Pancreas (tissue), 10 donors: Measurements from ENCODE around the gene DDOST. TPM values are rescaled to one million over a fixed set of nuclear protein-coding genes. Genes with fewer than 3 reads are reported as not detected.
"Not testable (repeated sequence)": the region's sequence is repeated elsewhere in the genome, so short reads cannot be mapped to it uniquely, and the experiment has no call there.

Experiments
- ATAC-seq, 4 donors: fragments of 200-7000 bp; cut with Tn5 transposase; one replicate each; pipeline versions ENCODE4 v1.8.0 to v1.9.1; 2020; ENCODE audit warnings: mild to moderate bottlenecking in 4 of 4, moderate library complexity in 4 of 4
- DNase-seq, 6 donors: peaks; one replicate each; pipeline ENCODE4 v3.0.0-alpha.2; 2020
- FAIRE-seq: peaks from 2 replicates; lab custom pipeline; 2012; peaks lifted over from hg19 to GRCh38; lab: Jason Lieb, UNC
- H3K27ac ChIP-seq, 4 donors: fragments of 200-600 bp; sonication (generic); 1 replicate in 3 of 4; 2 replicates in 1 of 4; pipeline versions ENCODE4 v1.5.0 to v1.8.0; 2020
- H3K27me3 ChIP-seq, 4 donors: fragments of 200-600 bp; one replicate each; pipeline ENCODE4 v1.8.0; 2021
- H3K36me3 ChIP-seq, 3 donors: fragments of 200-600 bp; sonication (generic) in 1 of 3; one replicate each; pipeline versions ENCODE4 v1.5.0 to v1.8.0; 2020 to 2021
- H3K4me1 ChIP-seq, 3 donors: fragments of 200-600 bp; one replicate each; pipeline ENCODE4 v1.8.0; 2021
- H3K4me3 ChIP-seq, 4 donors: fragments of 200-600 bp; sonication (generic) in 2 of 4; one replicate each; pipeline versions ENCODE4 v1.5.0 to v1.8.0; 2020 to 2021
- H3K9me3 ChIP-seq, 4 donors: fragments of 200-600 bp; one replicate each; pipeline ENCODE4 v1.8.0; 2021
- CTCF ChIP-seq, 4 donors: fragments of 200-600 bp; sonication (generic) in 3 of 4; IDR thresholded peaks; one replicate each; pipeline versions ENCODE4 v1.5.0 to v1.8.0; 2021; ENCODE audit warnings: antibody characterized with exemption in 4 of 4
- WGBS, 2 donors: extraction: QIAGEN DNeasy Blood & Tissue Kit; methylation state at CpG; one replicate each; pipeline ENCODE4 v1.1.7; 2013; 5-methylcytosine and 5-hydroxymethylcytosine counted together
- intact Hi-C, 3 donors: fragments of 100-400 bp; cut with DNase I; formaldehyde crosslinking; loops; one replicate each; pipeline versions ENCODE4 v1.11.1 to v1.14.2; 2022
- polyA plus RNA-seq, 2 donors: library from polyadenylated mRNA; stranded (reverse); fragments of 200-250 nt; gene quantifications; one replicate each; pipeline ENCODE4 v1.2.3, GENCODE V29; 2013
- total RNA-seq, 6 donors: library from RNA; stranded (reverse); fragmentation: NEBNext Ultra II Directional in 4 of 6; extraction: Animal tissue kit (Norgen Biotek cat#: 25700) in 4 of 6; gene quantifications; one replicate each; pipeline versions ENCODE4 v1.2.1 to v1.2.4, GENCODE V29; 2021 to 2023
- donor health status: healthy with polysubstance abuse.
- donor health status: DM: no; HTN: no; CAD: no; lungs with moderate emphysema.
- donor health status: DM: no; HTN: no; CAD: no.
- donor health status: control.
- donor health status: control.
- donor health status: Bipolar disorder and iron deficiency.
- donor health status: DM: yes; HTN: yes; CAD: no.
- donor health status: DM: no; HTN: no; CAD: no.
- donor health status: DM: no; HTN: no; CAD: no.
- donor health status: DM: yes; HTN: yes; CAD: no.

The DDOST gene
- total and polyA plus RNA-seq, 8 donors: 98.2 to 190 (median 133) TPM

DNA sequence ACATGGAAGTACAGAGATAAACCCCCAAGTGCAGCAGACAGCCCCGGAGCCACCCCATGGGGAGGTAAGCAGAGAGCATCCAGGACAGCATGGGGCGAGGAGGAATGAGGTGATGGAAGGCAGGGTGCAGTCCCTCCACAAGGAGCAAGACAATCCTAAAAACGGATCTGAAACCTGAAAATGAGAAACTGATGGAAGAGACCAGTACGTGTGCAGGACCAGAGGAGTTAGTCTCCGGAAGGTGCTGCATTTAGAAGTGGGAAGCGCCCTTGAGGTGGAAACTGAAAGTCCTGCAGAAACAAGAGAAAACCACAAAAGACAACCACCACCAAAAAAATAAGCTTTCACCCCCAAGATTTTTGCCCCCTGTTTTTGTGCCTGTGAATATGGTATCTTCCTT lies 17.4 kb upstream of the DDOST start:
- Histone ChIP-seq H3K27me3 (no peaks in the 10 kb centered on the region), H3K4me1 (no peaks in the 10 kb centered on the region), H3K36me3 (no peaks in the 10 kb centered on the region), H3K9me3 (no peaks in the 10 kb centered on the region), H3K4me3 (no peak overlapping the region), H3K27ac (no peak overlapping the region)
- 76 to 80% methylated on average over 6 of the region's 6 CpGs for whole genome bisulfite sequencing, 2 donors
- FAIRE-seq (no peak), DNase-seq (no peak), ATAC-seq (no peak)
- no peak for TF ChIP-seq CTCF (IDR thresholded peaks at IDR 0.05)
- intact Hi-C loops: no loop called here

DNA sequence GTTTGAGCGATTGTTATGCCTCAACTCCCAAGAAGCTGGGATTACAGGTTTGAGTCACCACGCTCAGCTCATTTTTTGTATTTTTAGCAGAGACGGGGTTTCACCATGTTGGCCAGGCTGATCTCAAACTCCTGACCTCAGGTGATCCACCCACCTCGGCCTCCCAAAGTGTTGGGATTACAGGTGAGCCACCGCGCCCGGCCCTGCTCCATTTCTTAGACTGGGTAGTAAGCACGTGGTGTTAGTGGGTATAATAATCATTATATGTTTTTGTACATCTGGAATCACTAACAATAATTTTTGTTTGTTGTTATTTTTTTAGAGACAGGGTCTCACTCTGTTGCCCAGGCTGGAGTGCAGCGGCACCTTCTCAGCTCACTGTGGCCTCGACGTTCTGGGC lies 12.5 kb upstream of the DDOST start:
- FAIRE-seq, intact Hi-C loops, DNase-seq, ATAC-seq, H3K27ac ChIP-seq, H3K9me3 ChIP-seq, H3K36me3 ChIP-seq, H3K4me1 ChIP-seq, H3K27me3 ChIP-seq, H3K4me3 ChIP-seq: not testable (repeated sequence)
- WGBS, 2 donors: 84 to 93% methylated on average over 11 of the region's 11 CpGs

GRCh38 chr1:20672265-20672632 lies 11.1 kb upstream of the DDOST start:
- intact Hi-C loops: no loop called here
- Histone ChIP-seq H3K27me3 (no peaks in the 10 kb centered on the region), H3K36me3 (no peaks in the 10 kb centered on the region), H3K9me3 (no peaks in the 10 kb centered on the region), H3K27ac (no peak overlapping the region), H3K4me3 (no peak overlapping the region), H3K4me1 (no peaks in the 10 kb centered on the region)
- WGBS, 2 donors: 77 to 84% methylated on average over 4 of the region's 4 CpGs
- no peak for TF ChIP-seq CTCF (IDR thresholded peaks at IDR 0.05)
- FAIRE-seq (no peak), ATAC-seq (no peak), DNase-seq (no peak)

- FAIRE-seq (no peak), ATAC-seq (no peak)
- TF ChIP-seq CTCF (IDR thresholded peaks at IDR 0.05): no peak
These were observed 9.8 kb upstream of the DDOST start for GRCh38 chr1:20670936-20671335.

DNA sequence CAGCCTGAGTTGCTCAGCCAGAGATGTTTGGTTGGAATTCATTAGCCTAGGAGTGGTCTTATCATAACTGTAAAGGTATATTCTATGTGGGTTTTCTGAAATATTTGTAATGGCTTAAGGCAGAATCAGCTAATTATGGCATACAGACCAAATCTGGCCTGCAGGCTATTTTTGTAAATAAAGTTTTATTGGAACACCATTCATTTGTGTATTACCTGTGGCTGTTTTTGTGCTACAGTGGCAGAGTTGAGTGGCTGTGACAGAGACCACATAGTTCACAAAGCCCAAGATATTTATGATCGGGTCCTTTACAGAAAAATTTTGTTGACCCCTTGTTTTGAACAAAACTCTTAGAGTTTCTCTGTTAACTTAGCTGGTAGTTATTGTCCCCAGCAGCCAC lies 7.4 kb upstream of the DDOST start:
- ATAC-seq (no peak), DNase-seq (no peak), FAIRE-seq (no peak)
- no peak for TF ChIP-seq CTCF (IDR thresholded peaks at IDR 0.05)
- H3K27ac ChIP-seq: no peak overlapping the region
- H3K27me3 ChIP-seq: no peaks in the 10 kb centered on the region
- H3K4me1 ChIP-seq: no peaks in the 10 kb centered on the region
- no peaks in the 10 kb centered on the region for H3K9me3 ChIP-seq
- no peaks in the 10 kb centered on the region for H3K36me3 ChIP-seq
- intact Hi-C loops: no loop called here
- 94 to 95% methylated on average over 1 of the region's 1 CpG for WGBS, 2 donors
- H3K4me3 ChIP-seq: no peak overlapping the region

More at GRCh38 chr1:20670936-20671335, 9.8 kb upstream of the DDOST start:
- Histone ChIP-seq H3K27ac (no peak overlapping the region), H3K9me3 (no peaks in the 10 kb centered on the region), H3K36me3 (no peaks in the 10 kb centered on the region), H3K4me1 (no peaks in the 10 kb centered on the region), H3K27me3 (no peaks in the 10 kb centered on the region), H3K4me3 (no peak overlapping the region)
- WGBS, 2 donors: 88 to 89% methylated on average over 5 of the region's 5 CpGs
- intact Hi-C loops: no loop called here
- DNase-seq: no peak

- 96 to 100% methylated on average over 1 of the region's 1 CpG for WGBS, 2 donors
- Histone ChIP-seq H3K27me3 (no peaks in the 10 kb centered on the region), H3K9me3 (no peaks in the 10 kb centered on the region), H3K4me1 (no peaks in the 10 kb centered on the region), H3K4me3 (no peak overlapping the region), H3K36me3 (no peaks in the 10 kb centered on the region), H3K27ac (no peak overlapping the region)
- no peak for FAIRE-seq
- DNase-seq: no peak
- TF ChIP-seq CTCF (IDR thresholded peaks at IDR 0.05): no peak
- no peak for ATAC-seq
- intact Hi-C loops: no loop called here
These were observed 5.6 kb upstream of the DDOST start for GRCh38 chr1:20666804-20667203.
